Fibroblast of lung (primary cell): ENCODE measurements around the gene SRPK3. TPM values are rescaled to one million over a fixed set of nuclear protein-coding genes. Genes with fewer than 3 reads are reported as not detected.

Experiments
- DNase-seq, 2 donors: peaks; one replicate each; pipeline versions ENCODE4 v3.0.0 to v3.0.0-alpha.2; 2010; ENCODE audit warnings: low read depth in 2 of 2
- H2AFZ ChIP-seq: 2 replicates; pipeline ENCODE4 v1.5.1; 2012; ENCODE audit warnings: low read length, control low read depth, inconsistent platforms
- H3K27ac ChIP-seq: 2 replicates; pipeline ENCODE4 v1.5.1; 2011; ENCODE audit warnings: low read length, control low read depth; ENCODE audit not compliant: insufficient read depth
- H3K27me3 ChIP-seq: 2 replicates; pipeline ENCODE4 v1.5.1; 2011; ENCODE audit warnings: mild to moderate bottlenecking, low read length; ENCODE audit not compliant: control insufficient read depth, insufficient read depth
- H3K36me3 ChIP-seq: 2 replicates; pipeline ENCODE4 v1.5.1; 2011; ENCODE audit warnings: low read length; ENCODE audit not compliant: control insufficient read depth, insufficient read depth
- H3K4me1 ChIP-seq: 2 replicates; pipeline ENCODE4 v1.5.1; 2011; ENCODE audit warnings: low read length; ENCODE audit not compliant: control insufficient read depth, insufficient read depth; ENCODE audit errors: extremely low read depth
- H3K4me2 ChIP-seq: 2 replicates; pipeline ENCODE4 v1.5.1; 2011; ENCODE audit warnings: low read length, control low read depth; ENCODE audit not compliant: insufficient read depth; ENCODE audit errors: extremely low read depth
- H3K4me3 ChIP-seq, 4 experiments: fragments of 200-600 bp in 1 of 4; sonication (generic) in 1 of 4; replicated peaks in 1 of 4; 2 replicates each; pipeline ENCODE4 v1.5.1; 2011 to 2016; ENCODE audit warnings: low read length in 4 of 4, low read depth in 3 of 4, mild to moderate bottlenecking in 3 of 4, control low read depth in 2 of 4, inconsistent platforms in 1 of 4, mixed read lengths in 1 of 4; ENCODE audit not compliant: insufficient read depth in 1 of 4; ENCODE audit errors: control extremely low read depth in 1 of 4
- H3K79me2 ChIP-seq: 2 replicates; pipeline ENCODE4 v1.5.1; 2012; ENCODE audit warnings: mild to moderate bottlenecking, low read length, inconsistent platforms; ENCODE audit not compliant: control insufficient read depth, insufficient read depth
- H3K9ac ChIP-seq: 2 replicates; pipeline ENCODE4 v1.5.1; 2011; ENCODE audit warnings: mild to moderate bottlenecking, low read length, control low read depth; ENCODE audit not compliant: insufficient read depth
- H3K9me3 ChIP-seq: 2 replicates; pipeline ENCODE4 v1.5.1; 2012; ENCODE audit warnings: low read depth, low read length; ENCODE audit not compliant: control insufficient read depth, insufficient read depth
- H4K20me1 ChIP-seq: 2 replicates; pipeline ENCODE4 v1.5.1; 2011; ENCODE audit warnings: low read length; ENCODE audit not compliant: control insufficient read depth, insufficient read depth; ENCODE audit errors: extremely low read depth
- EZH2 ChIP-seq: IDR thresholded peaks from 2 replicates; pipeline ENCODE4 v1.5.1; 2012; ENCODE audit warnings: low read length, control low read depth, mild to moderate bottlenecking; ENCODE audit errors: missing control alignments
- polyA plus RNA-seq, 2 donors: library from polyadenylated mRNA; depleted of rRNA in 1 of 2; stranded (reverse) in 1 of 2; unstranded in 1 of 2; fragments of >200 nt; gene quantifications; 2 replicates each; pipeline ENCODE4 v1.2.1, GENCODE V29; 2011 to 2012; ENCODE audit warnings: missing spikeins in 1 of 2
- total RNA-seq: library from RNA; depleted of rRNA; stranded (reverse); fragments of >200 nt; gene quantifications from 2 replicates; pipeline ENCODE4 v1.2.1, GENCODE V29; 2014
- TF ChIP-seq, protein P1 (sequence below), 2 donors: IDR thresholded peaks in 1 of 2; conservative IDR thresholded peaks in 1 of 2; 1 replicate in 1 of 2; 2 replicates in 1 of 2; pipeline ENCODE4 v1.5.1; 2011 to 2012; ENCODE audit warnings: low read length in 2 of 2, control low read depth in 1 of 2, inconsistent platforms in 1 of 2, low read depth in 1 of 2, mild to moderate bottlenecking in 1 of 2

SRPK3 gene
- total and polyA plus RNA-seq, 2 donors (not counting 1 experiment from before 2014, with no cell fraction given): 0.40 to 0.83 TPM

DNA sequence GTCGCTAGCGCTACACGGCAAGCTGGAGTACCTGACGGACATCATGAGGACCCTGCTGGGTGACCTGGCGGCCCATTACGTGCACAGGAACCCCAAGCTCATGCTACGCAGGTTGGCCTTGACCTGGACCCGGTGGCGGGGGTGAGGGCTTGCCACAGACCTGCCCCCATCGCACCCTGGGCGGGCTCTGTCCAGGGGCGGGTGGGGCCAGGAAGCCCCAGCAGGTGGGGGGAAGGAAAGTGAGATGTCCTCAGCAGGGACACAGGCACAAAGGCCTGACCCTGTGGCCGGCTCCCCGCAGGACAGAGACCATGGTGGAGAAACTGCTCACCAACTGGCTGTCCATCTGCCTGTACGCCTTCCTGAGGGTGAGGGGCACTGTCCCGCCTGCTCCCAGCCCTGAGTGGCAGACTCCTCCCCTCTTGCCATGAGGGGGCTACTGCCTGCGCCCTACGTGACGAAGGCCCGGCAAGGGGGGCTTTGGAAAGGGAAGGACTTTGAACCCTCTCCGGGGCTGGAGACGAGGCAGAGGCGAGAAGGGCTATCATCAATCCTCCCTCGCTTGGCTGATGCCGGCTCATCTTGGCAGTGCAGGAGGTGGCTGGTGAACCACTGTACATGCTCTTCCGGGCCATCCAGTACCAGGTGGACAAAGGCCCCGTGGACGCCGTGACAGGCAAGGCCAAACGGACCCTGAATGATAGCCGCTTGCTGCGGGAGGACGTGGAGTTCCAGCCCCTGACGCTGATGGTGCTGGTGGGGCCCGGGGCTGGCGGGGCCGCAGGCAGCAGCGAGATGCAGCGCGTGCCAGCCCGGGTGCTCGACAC, 5.3 kb upstream of the SRPK3 start:
- no peak for DNase-seq
- no peak overlapping the region for H3K4me2 ChIP-seq

DNA sequence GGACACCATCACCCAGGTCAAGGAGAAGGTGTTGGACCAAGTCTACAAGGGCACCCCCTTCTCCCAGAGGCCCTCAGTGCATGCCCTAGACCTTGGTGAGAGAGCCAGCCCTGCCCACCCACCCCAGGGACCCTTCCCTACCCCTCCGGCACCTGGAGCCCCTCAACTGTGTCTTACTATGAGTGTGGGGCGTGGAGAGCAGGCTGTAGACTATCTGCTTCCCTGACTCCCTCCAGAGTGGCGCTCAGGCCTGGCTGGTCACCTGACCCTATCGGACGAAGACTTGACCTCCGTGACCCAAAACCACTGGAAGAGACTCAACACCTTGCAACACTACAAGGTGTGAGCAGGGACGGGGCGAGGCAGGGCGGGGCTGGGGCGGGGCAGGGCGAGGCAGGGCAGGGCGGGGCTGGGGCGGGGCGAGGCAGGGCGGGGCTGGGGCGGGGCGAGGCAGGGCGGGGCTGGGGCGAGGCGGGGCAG, 4.7 kb upstream of the SRPK3 start:
- Histone ChIP-seq H3K27ac (no peak overlapping the region), H4K20me1 (no peaks in the 10 kb centered on the region), H3K79me2 (no peaks in the 10 kb centered on the region), H3K27me3 (no peaks in the 10 kb centered on the region), H3K36me3 (no peaks in the 10 kb centered on the region), H2AFZ (no peak overlapping the region), H3K9ac (no peak overlapping the region), H3K4me3 (no peak overlapping the region), H3K4me2 (no peak overlapping the region), H3K9me3 (no peaks in the 10 kb centered on the region), H3K4me1 (no peaks in the 10 kb centered on the region)
- TF ChIP-seq, protein P1, sequence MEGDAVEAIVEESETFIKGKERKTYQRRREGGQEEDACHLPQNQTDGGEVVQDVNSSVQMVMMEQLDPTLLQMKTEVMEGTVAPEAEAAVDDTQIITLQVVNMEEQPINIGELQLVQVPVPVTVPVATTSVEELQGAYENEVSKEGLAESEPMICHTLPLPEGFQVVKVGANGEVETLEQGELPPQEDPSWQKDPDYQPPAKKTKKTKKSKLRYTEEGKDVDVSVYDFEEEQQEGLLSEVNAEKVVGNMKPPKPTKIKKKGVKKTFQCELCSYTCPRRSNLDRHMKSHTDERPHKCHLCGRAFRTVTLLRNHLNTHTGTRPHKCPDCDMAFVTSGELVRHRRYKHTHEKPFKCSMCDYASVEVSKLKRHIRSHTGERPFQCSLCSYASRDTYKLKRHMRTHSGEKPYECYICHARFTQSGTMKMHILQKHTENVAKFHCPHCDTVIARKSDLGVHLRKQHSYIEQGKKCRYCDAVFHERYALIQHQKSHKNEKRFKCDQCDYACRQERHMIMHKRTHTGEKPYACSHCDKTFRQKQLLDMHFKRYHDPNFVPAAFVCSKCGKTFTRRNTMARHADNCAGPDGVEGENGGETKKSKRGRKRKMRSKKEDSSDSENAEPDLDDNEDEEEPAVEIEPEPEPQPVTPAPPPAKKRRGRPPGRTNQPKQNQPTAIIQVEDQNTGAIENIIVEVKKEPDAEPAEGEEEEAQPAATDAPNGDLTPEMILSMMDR (conservative IDR thresholded peaks at IDR 0.05 in 1 of 2, IDR thresholded peaks at IDR 0.05 in 1 of 2; ENCODE audit: low read depth in 1 of 2, low read length in 2 of 2): no peak
- no peak for TF ChIP-seq EZH2
- DNase-seq: no peak

More for the DNA sequence above, 5.3 kb upstream of the SRPK3 start:
- no peaks in the 10 kb centered on the region for H3K36me3 ChIP-seq
- TF ChIP-seq EZH2: no peak
- TF ChIP-seq, protein P1 (conservative IDR thresholded peaks at IDR 0.05 in 1 of 2, IDR thresholded peaks at IDR 0.05 in 1 of 2; ENCODE audit: low read depth in 1 of 2, low read length in 2 of 2): no peak
- no peak overlapping the region for H2AFZ ChIP-seq
- H3K27me3 ChIP-seq: no peaks in the 10 kb centered on the region
- no peaks in the 10 kb centered on the region for H3K4me1 ChIP-seq
- H4K20me1 ChIP-seq: no peaks in the 10 kb centered on the region
- H3K9ac ChIP-seq: no peak overlapping the region
- H3K4me3 ChIP-seq: no peak overlapping the region
- H3K79me2 ChIP-seq: no peaks in the 10 kb centered on the region
- no peak overlapping the region for H3K27ac ChIP-seq
- H3K9me3 ChIP-seq: no peaks in the 10 kb centered on the region

DNA sequence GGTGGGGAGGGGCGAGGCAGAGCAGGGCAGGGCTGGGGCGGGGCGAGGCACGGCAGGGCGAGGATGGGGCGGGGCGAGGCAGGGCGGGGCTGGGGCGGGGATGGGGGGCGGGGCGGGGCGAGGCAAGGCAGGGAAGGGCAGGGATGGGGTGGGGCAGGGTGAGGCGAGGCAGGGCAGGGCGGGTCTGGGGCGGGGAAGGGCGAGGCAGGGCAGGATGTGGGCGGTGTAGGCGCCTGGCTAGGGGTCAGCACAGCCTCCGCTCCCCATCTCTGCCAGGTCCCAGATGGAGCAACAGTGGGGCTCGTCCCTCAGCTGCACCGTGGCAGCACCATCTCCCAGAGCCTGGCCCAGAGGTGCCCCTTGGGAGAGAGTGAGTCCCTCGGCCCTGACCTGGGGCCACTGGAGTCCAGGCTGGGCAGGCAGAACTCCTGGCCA, 4.2 kb upstream of the SRPK3 start:
- no peaks in the 10 kb centered on the region for H3K27me3 ChIP-seq
- no peaks in the 10 kb centered on the region for H3K79me2 ChIP-seq
- H3K4me3 ChIP-seq: no peak overlapping the region
- no peak overlapping the region for H2AFZ ChIP-seq
- H3K27ac ChIP-seq: no peak overlapping the region
- no peaks in the 10 kb centered on the region for H4K20me1 ChIP-seq
- DNase-seq: no peak
- H3K9me3 ChIP-seq: no peaks in the 10 kb centered on the region
- H3K4me1 ChIP-seq: no peaks in the 10 kb centered on the region
- no peak overlapping the region for H3K4me2 ChIP-seq
- H3K9ac ChIP-seq: no peak overlapping the region
- H3K36me3 ChIP-seq: no peaks in the 10 kb centered on the region
- no peak for TF ChIP-seq EZH2
- TF ChIP-seq, protein P1 (conservative IDR thresholded peaks at IDR 0.05 in 1 of 2, IDR thresholded peaks at IDR 0.05 in 1 of 2; ENCODE audit: low read depth in 1 of 2, low read length in 2 of 2): no peak
